ENCODE data around the gene ZNF836.

DNA sequence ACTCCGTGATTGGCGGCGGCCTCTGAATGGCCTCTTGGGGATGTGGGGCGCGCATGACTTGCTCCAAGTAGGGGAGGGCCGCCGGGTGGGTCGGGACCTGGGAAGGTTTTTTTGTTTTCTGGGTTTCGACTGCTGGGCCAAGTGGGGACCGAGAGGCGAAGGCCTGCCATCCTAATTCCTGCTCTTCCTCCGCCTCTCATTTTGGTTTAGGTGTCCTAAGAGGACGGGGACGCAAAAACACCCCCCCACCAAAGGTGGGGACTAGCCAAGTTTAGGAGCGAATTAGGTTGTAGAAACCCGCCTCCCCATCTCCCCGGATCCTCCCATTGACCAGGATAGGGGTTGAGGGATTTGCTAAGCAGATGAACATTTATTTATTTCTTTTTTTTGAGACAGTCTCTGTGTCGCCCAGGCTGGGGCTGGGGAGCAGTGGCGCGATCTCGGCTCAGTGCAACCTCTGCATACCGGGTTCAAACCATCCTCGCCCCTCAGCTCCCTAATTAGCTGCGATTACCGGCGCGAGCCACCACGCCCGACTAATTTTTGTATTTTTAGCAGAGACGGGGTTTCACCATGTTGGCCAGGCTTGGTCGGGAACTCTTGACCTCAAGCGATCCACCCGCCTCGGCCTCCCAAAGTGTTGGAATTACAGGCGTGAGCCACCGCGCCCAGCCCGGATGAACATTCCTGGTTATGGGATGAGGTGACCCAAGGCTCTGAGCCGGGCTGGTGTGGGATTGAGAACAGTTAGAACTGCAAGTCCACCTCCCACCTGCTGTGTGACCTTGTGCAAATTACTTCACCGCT lies 19.3 kb upstream of the ZNF836 start:
- TF ChIP-seq SUZ12 (IDR thresholded peaks at IDR 0.05; ENCODE audit: extremely low read depth, insufficient read depth, insufficient read length) (no peak), YY1 (IDR thresholded peaks at IDR 0.05; ENCODE audit: insufficient read depth, insufficient read length) (no peak)

All from NT2/D1 (cell line).